ENCODE data around the gene LRG1.

LRG1 gene

GRCh38 chr19:4584670-4585460, 45.0 kb upstream of the LRG1 start:
- peak overlapping the region; percentile 53 for H3K4me3 ChIP-seq (ENCODE audit: low read depth, low read length)
- no peak for DNase-seq (ENCODE audit: low read depth)

GRCh38 chr19:4583961-4584669, 44.3 kb upstream of the LRG1 start:
- DNase-seq (ENCODE audit: low read depth), result no peak
- H3K4me3 ChIP-seq (ENCODE audit: low read depth, low read length), result peak overlapping the region; percentile 53
- no peak for TF ChIP-seq CTCF (conservative IDR thresholded peaks at IDR 0.05; ENCODE audit: low read depth, low read length)

More at GRCh38 chr19:4584670-4585460, 45.0 kb upstream of the LRG1 start:
- TF ChIP-seq CTCF (conservative IDR thresholded peaks at IDR 0.05; ENCODE audit: low read depth, low read length), result no peak

- no peak overlapping the region for H3K4me3 ChIP-seq (ENCODE audit: low read depth, low read length)
- TF ChIP-seq CTCF (conservative IDR thresholded peaks at IDR 0.05; ENCODE audit: low read depth, low read length), result no peak
- DNase-seq (ENCODE audit: low read depth), result no peak
Observed at GRCh38 chr19:4582980-4583842, 43.4 kb upstream of the LRG1 start.

GRCh38 chr19:4581666-4582553, 42.1 kb upstream of the LRG1 start:
- peak overlapping the region; percentile 54 for H3K4me3 ChIP-seq (ENCODE audit: low read depth, low read length)
- DNase-seq (ENCODE audit: low read depth), result no peak
- TF ChIP-seq CTCF (conservative IDR thresholded peaks at IDR 0.05; ENCODE audit: low read depth, low read length), result no peak

- DNase-seq (ENCODE audit: low read depth), result no peak
- TF ChIP-seq CTCF (conservative IDR thresholded peaks at IDR 0.05; ENCODE audit: low read depth, low read length), result no peak
- peak overlapping the region; percentile 54 for H3K4me3 ChIP-seq (ENCODE audit: low read depth, low read length)
Observed at GRCh38 chr19:4580961-4581665, 41.3 kb upstream of the LRG1 start.
